Ovary (tissue), 9 donors: ENCODE data around the gene C8A. TPM values are rescaled to one million over a fixed set of nuclear protein-coding genes. Genes with fewer than 3 reads are reported as not detected.

ENCODE experiments used
- DNase-seq, 5 donors: peaks; one replicate each; pipeline ENCODE4 v3.0.0-alpha.2; 2019 to 2020
- H3K27ac ChIP-seq, 2 donors: fragments of 200-600 bp; one replicate each; pipeline versions ENCODE4 v1.5.1 to v1.8.0; 2019 to 2022
- H3K27me3 ChIP-seq: fragments of 200-600 bp; one replicate; pipeline ENCODE4 v1.8.0; 2022
- H3K36me3 ChIP-seq: fragments of 200-600 bp; sonication (generic); one replicate; pipeline ENCODE4 v1.5.1; 2019
- H3K4me1 ChIP-seq: one replicate; pipeline ENCODE4 v1.8.1; 2013; ENCODE audit warnings: mild to moderate bottlenecking, moderate library complexity; ENCODE audit not compliant: insufficient read depth
- H3K4me3 ChIP-seq: fragments of 200-600 bp; sonication (generic); one replicate; pipeline ENCODE4 v1.5.1; 2017
- H3K9me3 ChIP-seq, 2 donors: fragments of 200-600 bp in 1 of 2; sonication (generic) in 1 of 2; one replicate each; pipeline versions ENCODE4 v1.5.1 to v1.8.1; 2013 to 2019; ENCODE audit warnings: mild to moderate bottlenecking in 1 of 2, moderate library complexity in 1 of 2
- EP300 ChIP-seq: sonication (generic); formaldehyde crosslinking; IDR thresholded peaks from one replicate; pipeline ENCODE4 v1.6.1; 2017; ENCODE audit warnings: antibody characterized with exemption
- POLR2A ChIP-seq: fragments of 450-650 bp; IDR thresholded peaks from one replicate; pipeline ENCODE4 v1.6.1; 2017; ENCODE audit warnings: antibody characterized with exemption, mild to moderate bottlenecking, moderate library complexity
- WGBS, 3 donors: extraction: QIAGEN DNeasy Blood & Tissue Kit in 1 of 3; methylation state at CpG; one replicate each; pipeline versions ENCODE4 v1.1.5 to v1.1.7; 2013 to 2017; 5-methylcytosine and 5-hydroxymethylcytosine counted together
- intact Hi-C, 4 donors: fragments of 100-400 bp; cut with DNase I; formaldehyde crosslinking; loops; one replicate each; pipeline versions ENCODE4 v1.11.0 to v1.15.1; 2022 to 2023
- polyA plus RNA-seq, 2 donors: library from polyadenylated mRNA; stranded (reverse); fragments of 200-250 nt in 1 of 2; fragments of 350-450 nt in 1 of 2; fragmentation: Illumina TruSeq in 1 of 2; extraction: RNeasy Lipid Tissue Mini Kit (QIAGEN cat#74804) in 1 of 2; gene quantifications; one replicate each; pipeline ENCODE4 v1.2.3, GENCODE V29; 2013 to 2014
- total RNA-seq, 7 donors: library from RNA; depleted of rRNA in 2 of 7; stranded (reverse); fragments of >200 nt in 2 of 7; fragmentation: NEBNext Ultra II Directional in 3 of 7; extraction: Animal tissue kit (Norgen Biotek cat#: 25700) in 3 of 7; gene quantifications; one replicate each; pipeline versions ENCODE4 v1.1.0 to v1.2.4, GENCODE V29; 2016 to 2023
- TF ChIP-seq, protein P1 (sequence below), 3 donors: fragments of 450-650 bp in 2 of 3; fragments of 200-600 bp in 1 of 3; IDR thresholded peaks; one replicate each; pipeline versions ENCODE4 v1.5.1 to v1.8.0; 2016 to 2022; ENCODE audit warnings: antibody characterized with exemption in 3 of 3, mild to moderate bottlenecking in 1 of 3
- donor health status: DM: no; HTN: no; CAD: no; lungs with moderate emphysema.
- donor health status: DM: no; HTN: no; CAD: no.
- donor health status: Bipolar disorder and iron deficiency.
- donor health status: DM: yes; HTN: yes; CAD: no.
- donor health status: DM: no; HTN: no; CAD: no.
- donor health status: DM: yes; HTN: yes; CAD: no.

C8A gene
- total and polyA plus RNA-seq, 9 donors, result 0.08 TPM; not detected in 8

DNA sequence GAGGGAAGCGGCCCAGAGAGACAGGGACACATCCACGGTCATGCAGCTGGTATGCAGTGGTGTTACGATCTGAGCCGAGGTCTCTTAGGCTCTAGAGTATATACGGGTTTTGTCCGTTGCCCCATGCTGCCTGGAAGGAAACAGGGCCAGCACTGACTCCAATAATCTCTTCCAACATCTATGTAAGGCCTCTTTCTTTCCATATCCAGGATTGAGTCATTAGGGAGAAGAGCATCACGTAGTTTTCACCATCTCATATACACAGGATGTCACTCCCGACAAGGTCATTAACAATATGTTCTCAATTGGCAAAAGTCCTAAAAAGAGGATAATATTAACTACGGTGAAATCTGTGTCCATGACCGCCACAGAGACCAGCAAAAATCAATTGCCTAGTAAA is 106.8 kb downstream of the C8A start:
- no peak for DNase-seq
- no peaks in the 10 kb centered on the region for H3K9me3 ChIP-seq
- H3K27ac ChIP-seq, result no peak overlapping the region
- intact Hi-C loops, result no loop called here
- H3K4me1 ChIP-seq, result no peaks in the 10 kb centered on the region
- H3K4me3 ChIP-seq, result no peak overlapping the region
- WGBS, 3 donors, result 77 to 85% (median 81%) methylated on average over 10 of the region's 10 CpGs
- H3K27me3 ChIP-seq, result no peaks in the 10 kb centered on the region
- TF ChIP-seq POLR2A (no peak), EP300 (no peak)
- TF ChIP-seq, protein P1, sequence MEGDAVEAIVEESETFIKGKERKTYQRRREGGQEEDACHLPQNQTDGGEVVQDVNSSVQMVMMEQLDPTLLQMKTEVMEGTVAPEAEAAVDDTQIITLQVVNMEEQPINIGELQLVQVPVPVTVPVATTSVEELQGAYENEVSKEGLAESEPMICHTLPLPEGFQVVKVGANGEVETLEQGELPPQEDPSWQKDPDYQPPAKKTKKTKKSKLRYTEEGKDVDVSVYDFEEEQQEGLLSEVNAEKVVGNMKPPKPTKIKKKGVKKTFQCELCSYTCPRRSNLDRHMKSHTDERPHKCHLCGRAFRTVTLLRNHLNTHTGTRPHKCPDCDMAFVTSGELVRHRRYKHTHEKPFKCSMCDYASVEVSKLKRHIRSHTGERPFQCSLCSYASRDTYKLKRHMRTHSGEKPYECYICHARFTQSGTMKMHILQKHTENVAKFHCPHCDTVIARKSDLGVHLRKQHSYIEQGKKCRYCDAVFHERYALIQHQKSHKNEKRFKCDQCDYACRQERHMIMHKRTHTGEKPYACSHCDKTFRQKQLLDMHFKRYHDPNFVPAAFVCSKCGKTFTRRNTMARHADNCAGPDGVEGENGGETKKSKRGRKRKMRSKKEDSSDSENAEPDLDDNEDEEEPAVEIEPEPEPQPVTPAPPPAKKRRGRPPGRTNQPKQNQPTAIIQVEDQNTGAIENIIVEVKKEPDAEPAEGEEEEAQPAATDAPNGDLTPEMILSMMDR (IDR thresholded peaks at IDR 0.05), result no peak
- no peaks in the 10 kb centered on the region for H3K36me3 ChIP-seq

DNA sequence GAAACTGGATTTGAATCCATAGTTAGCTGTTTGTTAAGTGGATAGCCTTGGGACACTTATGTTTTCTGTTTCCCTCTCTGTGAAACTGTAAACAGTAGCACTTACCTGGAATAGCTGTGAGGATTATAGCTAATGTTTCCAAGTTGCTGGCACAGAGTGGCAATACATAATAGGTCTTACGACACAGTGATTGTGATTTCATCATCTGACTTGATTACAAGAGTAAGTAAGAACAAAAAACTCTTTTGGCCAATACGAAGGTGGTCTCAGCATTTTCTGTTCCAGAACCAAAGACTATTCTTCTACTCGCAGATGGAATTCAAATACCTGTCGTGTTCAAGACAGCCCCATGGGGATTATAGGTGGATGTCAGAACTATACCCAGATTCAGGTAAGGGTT is 109.1 kb downstream of the C8A start:
- TF ChIP-seq, protein P1 (IDR thresholded peaks at IDR 0.05), result no peak
- TF ChIP-seq EP300, result no peak
- TF ChIP-seq POLR2A, result no peak
- Histone ChIP-seq H3K36me3 (no peaks in the 10 kb centered on the region), H3K27ac (no peak overlapping the region), H3K9me3 (no peaks in the 10 kb centered on the region), H3K27me3 (no peaks in the 10 kb centered on the region), H3K4me1 (no peaks in the 10 kb centered on the region), H3K4me3 (no peak overlapping the region)
- intact Hi-C loops, result no loop called here
- DNase-seq, result no peak
- WGBS, 3 donors, result 80 to 87% (median 83%) methylated on average over 4 of the region's 4 CpGs

DNA sequence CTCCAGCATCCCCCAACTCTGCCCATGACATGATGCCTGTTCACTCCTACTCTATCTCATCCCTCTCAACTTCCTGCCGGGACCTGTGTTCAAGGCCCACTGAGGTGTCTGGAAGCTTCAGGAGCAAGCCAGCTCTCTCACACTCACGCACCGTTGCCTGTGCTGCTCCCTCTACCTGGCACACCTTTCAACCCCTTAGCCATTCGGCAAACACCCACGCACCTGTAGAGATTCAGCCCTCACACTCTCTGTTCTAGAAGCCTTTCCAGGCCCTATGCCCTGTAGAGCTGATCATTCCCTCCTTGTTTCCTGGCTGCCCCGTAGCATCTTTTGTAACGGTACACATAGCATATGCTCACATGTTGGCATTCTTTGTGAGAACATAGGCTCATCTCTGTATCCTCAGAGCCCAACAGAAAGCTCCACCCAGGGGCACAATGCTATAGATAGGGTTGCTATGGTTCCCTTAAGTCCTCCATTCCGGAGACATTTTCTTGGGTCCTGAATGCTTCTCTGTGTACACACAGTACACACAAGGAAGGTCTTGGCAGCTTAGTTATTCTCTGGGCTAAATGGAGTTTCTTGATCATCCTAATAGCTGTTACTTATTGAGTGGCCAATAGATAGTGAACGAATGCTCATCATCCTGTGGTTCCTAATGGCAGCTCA is 109.9 kb downstream of the C8A start:
- no peak for DNase-seq
- Histone ChIP-seq H3K27me3 (no peaks in the 10 kb centered on the region), H3K36me3 (no peaks in the 10 kb centered on the region), H3K4me1 (no peaks in the 10 kb centered on the region), H3K27ac (no peak overlapping the region), H3K4me3 (no peak overlapping the region), H3K9me3 (no peaks in the 10 kb centered on the region)
- 86 to 91% (median 88%) methylated on average over 9 of the region's 9 CpGs for WGBS, 3 donors
- intact Hi-C loops, result no loop called here
- TF ChIP-seq POLR2A (no peak), EP300 (no peak)

GRCh38 chr1:56965191-56965590 is 110.6 kb downstream of the C8A start:
- TF ChIP-seq, protein P1 (IDR thresholded peaks at IDR 0.05), result no peak
- no peak for TF ChIP-seq EP300
- TF ChIP-seq POLR2A, result no peak

DNA sequence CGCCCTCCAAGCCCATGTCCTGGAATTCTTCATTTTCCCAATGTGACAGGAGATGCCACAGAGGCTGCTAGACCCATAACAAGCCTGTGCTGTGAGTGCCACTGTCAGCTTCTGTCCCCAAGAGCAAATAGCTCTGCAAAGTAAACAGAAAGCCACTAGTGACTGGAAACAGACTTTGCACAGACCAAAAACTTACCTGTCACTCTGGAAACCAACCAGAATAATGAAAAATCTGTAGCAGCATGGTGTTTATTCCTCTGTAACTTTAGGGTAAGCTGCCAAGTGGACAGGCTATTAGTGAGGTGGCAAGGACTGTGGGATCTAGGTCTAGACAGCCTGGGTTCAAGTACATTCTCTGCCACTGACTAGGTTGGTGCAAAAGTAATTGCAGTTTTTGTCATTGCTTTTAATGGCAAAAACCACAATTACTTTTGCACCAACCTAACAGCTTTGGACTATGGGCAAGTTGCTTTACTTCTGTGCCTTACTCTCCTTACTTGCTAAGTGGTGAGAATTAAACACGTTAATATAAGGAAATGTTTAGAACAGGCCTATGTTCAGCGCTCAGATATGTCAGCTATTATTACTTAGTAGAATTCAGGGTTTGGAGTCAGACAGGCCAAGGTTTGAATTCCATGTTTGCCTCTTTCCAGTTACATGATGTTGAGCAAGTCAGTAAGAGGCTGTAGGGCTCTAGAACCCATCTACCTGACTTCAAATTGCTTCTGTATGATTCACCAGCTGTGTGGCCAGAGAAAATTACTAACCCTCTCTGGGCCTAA is 111.5 kb downstream of the C8A start, which contains the start of gene C8B:
Gene C8B, minus strand, starts transcription at position 100 of the 782 bp plus-strand sequence. Its CDS starts 67 bp downstream, at position 33.
- 83 to 89% (median 88%) methylated on average over 3 of the region's 3 CpGs for WGBS, 3 donors
- H3K9me3 ChIP-seq, result no peaks in the 10 kb centered on the region
- no peak for DNase-seq

More at GRCh38 chr1:56965191-56965590, 110.6 kb downstream of the C8A start:
- Histone ChIP-seq H3K36me3 (no peaks in the 10 kb centered on the region), H3K27me3 (no peaks in the 10 kb centered on the region), H3K4me1 (no peaks in the 10 kb centered on the region), H3K9me3 (no peaks in the 10 kb centered on the region), H3K4me3 (no peak overlapping the region), H3K27ac (no peak overlapping the region)
- intact Hi-C loops, result no loop called here
- 63 to 82% (median 67%) methylated on average over 3 of the region's 3 CpGs for WGBS, 3 donors
- no peak for DNase-seq

More for the DNA sequence above, 111.5 kb downstream of the C8A start, which contains the start of gene C8B:
- Histone ChIP-seq H3K4me3 (no peak within 1 kb of the TSS), H3K36me3 (no peaks in the 10 kb centered on the region), H3K27me3 (no peaks in the 10 kb centered on the region), H3K4me1 (no peaks in the 10 kb centered on the region), H3K27ac (no peak within 1 kb of the TSS)
- TF ChIP-seq POLR2A, result no peak
- TF ChIP-seq, protein P1 (IDR thresholded peaks at IDR 0.05), result no peak
- no peak for TF ChIP-seq EP300
- intact Hi-C loops, result no loop called here
